WTC11 (cell line): ENCODE results near the gene IL18BP. TPM values are rescaled to one million over a fixed set of nuclear protein-coding genes. Genes with fewer than 3 reads are reported as not detected.

Experiments used
- ATAC-seq: fragments of 200-7000 bp; cut with Tn5 transposase; 2 replicates; pipeline ENCODE4 v1.10.0; 2021; ENCODE audit warnings: mild to moderate bottlenecking, moderate library complexity
- CTCF ChIA-PET: fragments of 300-600 bp; sonication (Branson Sonifier 250); formaldehyde crosslinking; loops from one replicate; lab custom pipeline; 2021; ENCODE audit warnings: antibody characterized with exemption; lab: Charles Lee
- POLR2A ChIA-PET: fragments of 350-600 bp; sonication (Branson Sonifier 250); formaldehyde crosslinking; loops from one replicate; lab custom pipeline; 2021; ENCODE audit warnings: antibody characterized with exemption; lab: Charles Lee
- DNase-seq: peaks from one replicate; pipeline ENCODE4 v3.0.0; 2021; ENCODE audit warnings: low spot score
- H3K27ac Mint-ChIP-seq: 2 replicates; pipeline ENCODE4 v1.8.0; 2021; ENCODE audit warnings: mixed read lengths
- H3K27me3 Mint-ChIP-seq: 2 replicates; pipeline ENCODE4 v1.8.0; 2021; ENCODE audit warnings: low read depth, mild to moderate bottlenecking, moderate library complexity, mixed read lengths
- H3K36me3 Mint-ChIP-seq: 2 replicates; pipeline ENCODE4 v1.8.0; 2021; ENCODE audit warnings: mixed read lengths
- H3K4me1 Mint-ChIP-seq: 2 replicates; pipeline ENCODE4 v1.8.0; 2022; ENCODE audit warnings: mixed read lengths
- H3K4me3 Mint-ChIP-seq: 2 replicates; pipeline ENCODE4 v1.8.0; 2021; ENCODE audit warnings: mild to moderate bottlenecking, moderate library complexity, mixed read lengths
- H3K9me3 Mint-ChIP-seq: 2 replicates; pipeline ENCODE4 v1.8.0; 2021; ENCODE audit warnings: mixed read lengths
- EMX1 ChIP-seq: fragments of 250-450 bp; sonication (Bioruptor Pico); IDR thresholded peaks from 2 replicates; pipeline ENCODE4 v1.8.0; 2021; ENCODE audit warnings: mild to moderate bottlenecking
- HMGA2 ChIP-seq: fragments of 250-450 bp; sonication (Bioruptor Pico); IDR thresholded peaks from 2 replicates; pipeline ENCODE4 v1.4.0; 2021; ENCODE audit warnings: mild to moderate bottlenecking, moderate library complexity
- IRF2 ChIP-seq: sonication (generic); formaldehyde crosslinking; IDR thresholded peaks from 2 replicates; pipeline ENCODE4 v1.8.0; 2022; ENCODE audit warnings: low read depth, missing genetic modification reagents, borderline replicate concordance
- JAZF1 ChIP-seq: fragments of 250-450 bp; sonication (Bioruptor Pico); IDR thresholded peaks from 2 replicates; pipeline ENCODE4 v1.9.0; 2021; ENCODE audit warnings: moderate library complexity, mild to moderate bottlenecking, inconsistent platforms
- MXD4 ChIP-seq: fragments of 250-450 bp; sonication (Bioruptor Pico); IDR thresholded peaks from 2 replicates; pipeline ENCODE4 v1.8.0; 2021; ENCODE audit warnings: mild to moderate bottlenecking, moderate library complexity, borderline replicate concordance
- OVOL2 ChIP-seq: fragments of 250-450 bp; sonication (Bioruptor Pico); IDR thresholded peaks from 2 replicates; pipeline ENCODE4 v1.9.0; 2021; ENCODE audit warnings: mild to moderate bottlenecking, borderline replicate concordance
- SP1 ChIP-seq: sonication (generic); formaldehyde crosslinking; conservative IDR thresholded peaks from 2 replicates; pipeline ENCODE4 v1.8.1; 2022; ENCODE audit warnings: missing genetic modification reagents
- TEAD1 ChIP-seq: sonication (generic); formaldehyde crosslinking; IDR thresholded peaks from 2 replicates; pipeline ENCODE4 v1.8.0; 2022; ENCODE audit warnings: mild to moderate bottlenecking, missing genetic modification reagents
- TEAD4 ChIP-seq: sonication (generic); formaldehyde crosslinking; IDR thresholded peaks from 2 replicates; pipeline ENCODE4 v1.8.0; 2022; ENCODE audit warnings: mild to moderate bottlenecking, missing genetic modification reagents
- TP53 ChIP-seq: sonication (generic); formaldehyde crosslinking; IDR thresholded peaks from 2 replicates; pipeline ENCODE4 v1.8.1; 2023; ENCODE audit warnings: mild to moderate bottlenecking, missing genetic modification reagents
- total RNA-seq: library from RNA; stranded (reverse); gene quantifications from 3 replicates; pipeline ENCODE4 v1.2.3, GENCODE V29; 2021
- TF ChIP-seq, protein P1 (sequence below): fragments of 250-450 bp; sonication (Bioruptor Pico); IDR thresholded peaks from 2 replicates; pipeline ENCODE4 v2.1.2; 2022; ENCODE audit warnings: mild to moderate bottlenecking, moderate library complexity
- TF ChIP-seq, protein P2 (sequence below): sonication (generic); formaldehyde crosslinking; IDR thresholded peaks from 2 replicates; pipeline ENCODE4 v1.8.1; 2023; ENCODE audit warnings: mild to moderate bottlenecking, missing genetic modification reagents
- TF ChIP-seq, protein P3 (sequence below): sonication (generic); formaldehyde crosslinking; IDR thresholded peaks from 2 replicates; pipeline ENCODE4 v1.8.1; 2023; ENCODE audit warnings: mild to moderate bottlenecking, missing genetic modification reagents, borderline replicate concordance
- TF ChIP-seq, protein P4 (sequence below): sonication (generic); formaldehyde crosslinking; IDR thresholded peaks from 2 replicates; pipeline ENCODE4 v1.8.0; 2023; ENCODE audit warnings: missing genetic modification reagents, mild to moderate bottlenecking, borderline replicate concordance
- TF ChIP-seq, protein P5 (sequence below): fragments of 200-600 bp; IDR thresholded peaks from 2 replicates; pipeline ENCODE4 v1.8.0; 2022; ENCODE audit warnings: antibody characterized with exemption
- TF ChIP-seq, protein P6 (sequence below): sonication (generic); formaldehyde crosslinking; IDR thresholded peaks from 2 replicates; pipeline ENCODE4 v1.8.0; 2023; ENCODE audit warnings: missing genetic modification reagents
- TF ChIP-seq, protein P7 (sequence below): sonication (generic); formaldehyde crosslinking; conservative IDR thresholded peaks from 2 replicates; pipeline ENCODE4 v1.8.1; 2022; ENCODE audit warnings: mild to moderate bottlenecking, missing genetic modification reagents
- TF ChIP-seq, protein P8 (sequence below): sonication (generic); formaldehyde crosslinking; IDR thresholded peaks from 2 replicates; pipeline ENCODE4 v1.8.0; 2022; ENCODE audit warnings: mild to moderate bottlenecking, missing genetic modification reagents

The IL18BP gene
- total RNA-seq, 1 experiment from 2014 or later, result 17.3 TPM

DNA sequence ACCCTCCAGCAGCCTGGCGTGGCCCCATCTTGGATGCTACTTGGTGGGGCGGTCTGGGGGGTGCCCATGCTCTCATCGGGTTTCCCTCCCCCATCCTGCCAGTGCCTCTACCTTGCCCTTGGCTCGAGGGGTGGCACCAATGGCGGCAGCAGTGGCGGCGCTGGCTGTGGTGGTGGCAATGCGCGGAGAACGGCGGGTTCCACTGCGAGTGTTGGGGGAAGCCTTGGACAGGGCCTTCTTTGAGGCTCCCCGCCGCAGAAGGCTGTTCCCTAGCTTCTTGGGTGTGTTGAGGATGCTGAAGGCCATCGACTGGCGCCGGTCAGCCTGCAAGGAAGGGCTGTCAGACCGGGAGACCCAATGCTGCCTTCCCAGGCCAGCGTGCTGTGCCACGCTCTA lies 5.1 kb downstream of the IL18BP start (continued):
- TF ChIP-seq, protein P1, sequence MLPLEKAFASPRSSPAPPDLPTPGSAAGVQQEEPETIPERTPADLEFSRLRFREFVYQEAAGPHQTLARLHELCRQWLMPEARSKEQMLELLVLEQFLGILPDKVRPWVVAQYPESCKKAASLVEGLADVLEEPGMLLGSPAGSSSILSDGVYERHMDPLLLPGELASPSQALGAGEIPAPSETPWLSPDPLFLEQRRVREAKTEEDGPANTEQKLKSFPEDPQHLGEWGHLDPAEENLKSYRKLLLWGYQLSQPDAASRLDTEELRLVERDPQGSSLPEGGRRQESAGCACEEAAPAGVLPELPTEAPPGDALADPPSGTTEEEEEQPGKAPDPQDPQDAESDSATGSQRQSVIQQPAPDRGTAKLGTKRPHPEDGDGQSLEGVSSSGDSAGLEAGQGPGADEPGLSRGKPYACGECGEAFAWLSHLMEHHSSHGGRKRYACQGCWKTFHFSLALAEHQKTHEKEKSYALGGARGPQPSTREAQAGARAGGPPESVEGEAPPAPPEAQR (CRISPR knock-in tag), result no peak
- TF ChIP-seq, protein P2, sequence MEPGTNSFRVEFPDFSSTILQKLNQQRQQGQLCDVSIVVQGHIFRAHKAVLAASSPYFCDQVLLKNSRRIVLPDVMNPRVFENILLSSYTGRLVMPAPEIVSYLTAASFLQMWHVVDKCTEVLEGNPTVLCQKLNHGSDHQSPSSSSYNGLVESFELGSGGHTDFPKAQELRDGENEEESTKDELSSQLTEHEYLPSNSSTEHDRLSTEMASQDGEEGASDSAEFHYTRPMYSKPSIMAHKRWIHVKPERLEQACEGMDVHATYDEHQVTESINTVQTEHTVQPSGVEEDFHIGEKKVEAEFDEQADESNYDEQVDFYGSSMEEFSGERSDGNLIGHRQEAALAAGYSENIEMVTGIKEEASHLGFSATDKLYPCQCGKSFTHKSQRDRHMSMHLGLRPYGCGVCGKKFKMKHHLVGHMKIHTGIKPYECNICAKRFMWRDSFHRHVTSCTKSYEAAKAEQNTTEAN (CRISPR knock-in tag), result no peak
- TF ChIP-seq TP53, result no peak
- TF ChIP-seq, all 79 proteins: peak for 0

DNA sequence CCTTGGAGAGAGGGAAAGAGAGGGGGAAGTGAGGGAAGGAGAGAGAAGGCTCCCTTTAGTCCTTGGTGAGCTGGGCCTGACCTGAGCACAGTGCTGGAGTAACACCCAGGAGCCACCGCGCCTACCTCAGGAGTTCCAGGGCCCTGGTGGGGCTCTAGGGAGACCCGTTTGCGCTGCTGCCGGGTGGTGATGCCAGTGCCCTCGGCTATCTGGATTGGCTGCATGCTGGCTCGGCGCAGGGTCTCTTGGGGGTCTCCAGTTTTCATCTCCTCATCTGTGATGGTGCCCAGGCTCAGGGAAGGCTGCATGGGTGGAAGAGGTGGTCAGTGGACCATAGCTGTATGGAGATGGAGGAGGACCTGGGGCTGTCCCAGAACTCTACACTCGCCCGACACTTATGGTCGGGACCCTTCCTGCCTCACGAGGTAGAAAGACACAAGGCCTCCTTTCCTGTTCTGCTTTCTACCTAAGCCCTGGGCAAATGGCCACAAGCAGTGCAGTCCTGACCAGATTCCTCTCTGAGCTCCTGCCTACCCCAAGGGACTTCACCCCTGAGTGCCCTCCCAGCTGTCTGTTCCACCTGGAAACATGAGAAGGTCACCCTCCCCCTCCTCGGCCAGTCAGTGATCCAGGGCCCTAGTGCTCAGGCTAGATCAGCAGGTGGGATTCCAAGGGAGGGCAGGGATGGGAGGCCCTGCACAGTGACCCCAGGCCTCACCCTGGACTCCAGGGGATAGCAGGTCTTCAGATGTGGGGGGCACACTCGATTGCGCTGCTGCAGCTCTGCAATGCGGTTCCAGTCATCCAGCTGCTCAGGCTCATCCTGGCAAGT lies 6.0 kb downstream of the IL18BP start:
- ATAC-seq, result no peak
- no peak for DNase-seq
- Mint-ChIP-seq H3K36me3 (peaks cover 73% of the 10 kb centered on the region), H3K27ac (no peak overlapping the region), H3K9me3 (no peaks in the 10 kb centered on the region), H3K4me3 (no peak overlapping the region), H3K27me3 (no peaks in the 10 kb centered on the region), H3K4me1 (no peaks in the 10 kb centered on the region)
- ChIA-PET CTCF (interaction anchor here (0.7 to 2.3 kb wide), 2 partner anchors 11 to 21 kb away, joined by 3 to 8 read pairs; no protein-coding TSS in a partner anchor), POLR2A (no interaction called here)
- TF ChIP-seq IRF2 (CRISPR knock-in tag) (no peak), EMX1 (no peak), MXD4 (no peak), HMGA2 (no peak), OVOL2 (CRISPR knock-in tag) (no peak), JAZF1 (CRISPR knock-in tag) (no peak), TEAD1 (no peak), TEAD4 (no peak), SP1 (CRISPR knock-in tag) (no peak)
- TF ChIP-seq, protein P3, sequence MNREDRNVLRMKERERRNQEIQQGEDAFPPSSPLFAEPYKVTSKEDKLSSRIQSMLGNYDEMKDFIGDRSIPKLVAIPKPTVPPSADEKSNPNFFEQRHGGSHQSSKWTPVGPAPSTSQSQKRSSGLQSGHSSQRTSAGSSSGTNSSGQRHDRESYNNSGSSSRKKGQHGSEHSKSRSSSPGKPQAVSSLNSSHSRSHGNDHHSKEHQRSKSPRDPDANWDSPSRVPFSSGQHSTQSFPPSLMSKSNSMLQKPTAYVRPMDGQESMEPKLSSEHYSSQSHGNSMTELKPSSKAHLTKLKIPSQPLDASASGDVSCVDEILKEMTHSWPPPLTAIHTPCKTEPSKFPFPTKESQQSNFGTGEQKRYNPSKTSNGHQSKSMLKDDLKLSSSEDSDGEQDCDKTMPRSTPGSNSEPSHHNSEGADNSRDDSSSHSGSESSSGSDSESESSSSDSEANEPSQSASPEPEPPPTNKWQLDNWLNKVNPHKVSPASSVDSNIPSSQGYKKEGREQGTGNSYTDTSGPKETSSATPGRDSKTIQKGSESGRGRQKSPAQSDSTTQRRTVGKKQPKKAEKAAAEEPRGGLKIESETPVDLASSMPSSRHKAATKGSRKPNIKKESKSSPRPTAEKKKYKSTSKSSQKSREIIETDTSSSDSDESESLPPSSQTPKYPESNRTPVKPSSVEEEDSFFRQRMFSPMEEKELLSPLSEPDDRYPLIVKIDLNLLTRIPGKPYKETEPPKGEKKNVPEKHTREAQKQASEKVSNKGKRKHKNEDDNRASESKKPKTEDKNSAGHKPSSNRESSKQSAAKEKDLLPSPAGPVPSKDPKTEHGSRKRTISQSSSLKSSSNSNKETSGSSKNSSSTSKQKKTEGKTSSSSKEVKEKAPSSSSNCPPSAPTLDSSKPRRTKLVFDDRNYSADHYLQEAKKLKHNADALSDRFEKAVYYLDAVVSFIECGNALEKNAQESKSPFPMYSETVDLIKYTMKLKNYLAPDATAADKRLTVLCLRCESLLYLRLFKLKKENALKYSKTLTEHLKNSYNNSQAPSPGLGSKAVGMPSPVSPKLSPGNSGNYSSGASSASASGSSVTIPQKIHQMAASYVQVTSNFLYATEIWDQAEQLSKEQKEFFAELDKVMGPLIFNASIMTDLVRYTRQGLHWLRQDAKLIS (CRISPR knock-in tag), result no peak
- TF ChIP-seq, protein P1 (CRISPR knock-in tag), result no peak
- TF ChIP-seq, protein P4, sequence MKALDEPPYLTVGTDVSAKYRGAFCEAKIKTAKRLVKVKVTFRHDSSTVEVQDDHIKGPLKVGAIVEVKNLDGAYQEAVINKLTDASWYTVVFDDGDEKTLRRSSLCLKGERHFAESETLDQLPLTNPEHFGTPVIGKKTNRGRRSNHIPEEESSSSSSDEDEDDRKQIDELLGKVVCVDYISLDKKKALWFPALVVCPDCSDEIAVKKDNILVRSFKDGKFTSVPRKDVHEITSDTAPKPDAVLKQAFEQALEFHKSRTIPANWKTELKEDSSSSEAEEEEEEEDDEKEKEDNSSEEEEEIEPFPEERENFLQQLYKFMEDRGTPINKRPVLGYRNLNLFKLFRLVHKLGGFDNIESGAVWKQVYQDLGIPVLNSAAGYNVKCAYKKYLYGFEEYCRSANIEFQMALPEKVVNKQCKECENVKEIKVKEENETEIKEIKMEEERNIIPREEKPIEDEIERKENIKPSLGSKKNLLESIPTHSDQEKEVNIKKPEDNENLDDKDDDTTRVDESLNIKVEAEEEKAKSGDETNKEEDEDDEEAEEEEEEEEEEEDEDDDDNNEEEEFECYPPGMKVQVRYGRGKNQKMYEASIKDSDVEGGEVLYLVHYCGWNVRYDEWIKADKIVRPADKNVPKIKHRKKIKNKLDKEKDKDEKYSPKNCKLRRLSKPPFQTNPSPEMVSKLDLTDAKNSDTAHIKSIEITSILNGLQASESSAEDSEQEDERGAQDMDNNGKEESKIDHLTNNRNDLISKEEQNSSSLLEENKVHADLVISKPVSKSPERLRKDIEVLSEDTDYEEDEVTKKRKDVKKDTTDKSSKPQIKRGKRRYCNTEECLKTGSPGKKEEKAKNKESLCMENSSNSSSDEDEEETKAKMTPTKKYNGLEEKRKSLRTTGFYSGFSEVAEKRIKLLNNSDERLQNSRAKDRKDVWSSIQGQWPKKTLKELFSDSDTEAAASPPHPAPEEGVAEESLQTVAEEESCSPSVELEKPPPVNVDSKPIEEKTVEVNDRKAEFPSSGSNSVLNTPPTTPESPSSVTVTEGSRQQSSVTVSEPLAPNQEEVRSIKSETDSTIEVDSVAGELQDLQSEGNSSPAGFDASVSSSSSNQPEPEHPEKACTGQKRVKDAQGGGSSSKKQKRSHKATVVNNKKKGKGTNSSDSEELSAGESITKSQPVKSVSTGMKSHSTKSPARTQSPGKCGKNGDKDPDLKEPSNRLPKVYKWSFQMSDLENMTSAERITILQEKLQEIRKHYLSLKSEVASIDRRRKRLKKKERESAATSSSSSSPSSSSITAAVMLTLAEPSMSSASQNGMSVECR (CRISPR knock-in tag), result no peak
- TF ChIP-seq, protein P5, sequence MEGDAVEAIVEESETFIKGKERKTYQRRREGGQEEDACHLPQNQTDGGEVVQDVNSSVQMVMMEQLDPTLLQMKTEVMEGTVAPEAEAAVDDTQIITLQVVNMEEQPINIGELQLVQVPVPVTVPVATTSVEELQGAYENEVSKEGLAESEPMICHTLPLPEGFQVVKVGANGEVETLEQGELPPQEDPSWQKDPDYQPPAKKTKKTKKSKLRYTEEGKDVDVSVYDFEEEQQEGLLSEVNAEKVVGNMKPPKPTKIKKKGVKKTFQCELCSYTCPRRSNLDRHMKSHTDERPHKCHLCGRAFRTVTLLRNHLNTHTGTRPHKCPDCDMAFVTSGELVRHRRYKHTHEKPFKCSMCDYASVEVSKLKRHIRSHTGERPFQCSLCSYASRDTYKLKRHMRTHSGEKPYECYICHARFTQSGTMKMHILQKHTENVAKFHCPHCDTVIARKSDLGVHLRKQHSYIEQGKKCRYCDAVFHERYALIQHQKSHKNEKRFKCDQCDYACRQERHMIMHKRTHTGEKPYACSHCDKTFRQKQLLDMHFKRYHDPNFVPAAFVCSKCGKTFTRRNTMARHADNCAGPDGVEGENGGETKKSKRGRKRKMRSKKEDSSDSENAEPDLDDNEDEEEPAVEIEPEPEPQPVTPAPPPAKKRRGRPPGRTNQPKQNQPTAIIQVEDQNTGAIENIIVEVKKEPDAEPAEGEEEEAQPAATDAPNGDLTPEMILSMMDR, result no peak
- TF ChIP-seq, protein P6, sequence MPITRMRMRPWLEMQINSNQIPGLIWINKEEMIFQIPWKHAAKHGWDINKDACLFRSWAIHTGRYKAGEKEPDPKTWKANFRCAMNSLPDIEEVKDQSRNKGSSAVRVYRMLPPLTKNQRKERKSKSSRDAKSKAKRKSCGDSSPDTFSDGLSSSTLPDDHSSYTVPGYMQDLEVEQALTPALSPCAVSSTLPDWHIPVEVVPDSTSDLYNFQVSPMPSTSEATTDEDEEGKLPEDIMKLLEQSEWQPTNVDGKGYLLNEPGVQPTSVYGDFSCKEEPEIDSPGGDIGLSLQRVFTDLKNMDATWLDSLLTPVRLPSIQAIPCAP (CRISPR knock-in tag), result no peak
- TF ChIP-seq, protein P7, sequence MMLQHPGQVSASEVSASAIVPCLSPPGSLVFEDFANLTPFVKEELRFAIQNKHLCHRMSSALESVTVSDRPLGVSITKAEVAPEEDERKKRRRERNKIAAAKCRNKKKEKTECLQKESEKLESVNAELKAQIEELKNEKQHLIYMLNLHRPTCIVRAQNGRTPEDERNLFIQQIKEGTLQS (CRISPR knock-in tag), result no peak
- TF ChIP-seq, protein P8, sequence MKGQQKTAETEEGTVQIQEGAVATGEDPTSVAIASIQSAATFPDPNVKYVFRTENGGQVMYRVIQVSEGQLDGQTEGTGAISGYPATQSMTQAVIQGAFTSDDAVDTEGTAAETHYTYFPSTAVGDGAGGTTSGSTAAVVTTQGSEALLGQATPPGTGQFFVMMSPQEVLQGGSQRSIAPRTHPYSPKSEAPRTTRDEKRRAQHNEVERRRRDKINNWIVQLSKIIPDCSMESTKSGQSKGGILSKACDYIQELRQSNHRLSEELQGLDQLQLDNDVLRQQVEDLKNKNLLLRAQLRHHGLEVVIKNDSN (CRISPR knock-in tag), result no peak
